Uterus (tissue), 4 donors: Measurements from ENCODE around the gene TMEM63B. TPM values are rescaled to one million over a fixed set of nuclear protein-coding genes. Genes with fewer than 3 reads are reported as not detected.
"Not testable (repeated sequence)": the region's sequence is repeated elsewhere in the genome, so short reads cannot be mapped to it uniquely, and the experiment has no call there.

Experiments used
- DNase-seq, 2 donors: peaks; one replicate each; pipeline ENCODE4 v3.0.0-alpha.2; 2019 to 2020
- H3K27ac ChIP-seq, 2 donors: fragments of 200-600 bp; sonication (generic); 1 replicate in 1 of 2; 2 replicates in 1 of 2; pipeline ENCODE4 v1.5.1; 2016 to 2018
- H3K27me3 ChIP-seq, 2 donors: fragments of 200-600 bp; sonication (generic); one replicate each; pipeline ENCODE4 v1.5.1; 2018 to 2019; ENCODE audit warnings: control low read depth in 1 of 2
- H3K36me3 ChIP-seq, 2 donors: fragments of 200-600 bp; sonication (generic); one replicate each; pipeline ENCODE4 v1.5.1; 2019; ENCODE audit warnings: control low read depth in 1 of 2
- H3K4me1 ChIP-seq, 2 donors: fragments of 200-600 bp; sonication (generic); one replicate each; pipeline ENCODE4 v1.5.1; 2018 to 2019; ENCODE audit warnings: control low read depth in 1 of 2
- H3K4me3 ChIP-seq, 2 donors: fragments of 200-600 bp; sonication (generic); 1 replicate in 1 of 2; 2 replicates in 1 of 2; pipeline ENCODE4 v1.5.1; 2018 to 2019; ENCODE audit warnings: mild to moderate bottlenecking in 1 of 2
- H3K9me3 ChIP-seq, 2 donors: fragments of 200-600 bp; sonication (generic); one replicate each; pipeline ENCODE4 v1.5.1; 2019; ENCODE audit warnings: control low read depth in 1 of 2
- POLR2A ChIP-seq, 2 donors: fragments of 450-650 bp; IDR thresholded peaks; one replicate each; pipeline ENCODE4 v1.6.1; 2016; ENCODE audit warnings: antibody characterized with exemption in 2 of 2, mild to moderate bottlenecking in 1 of 2, moderate library complexity in 1 of 2
- intact Hi-C: fragments of 100-400 bp; cut with DNase I; formaldehyde crosslinking; loops from one replicate; pipeline ENCODE4 v1.15.1; 2023; ENCODE audit warnings: low total_unique reads
- total RNA-seq, 4 donors: library from RNA; depleted of rRNA in 3 of 4; stranded (reverse); fragments of >200 nt in 3 of 4; gene quantifications; one replicate each; pipeline versions ENCODE4 v1.1.0 to v1.2.4, GENCODE V29; 2014 to 2023
- TF ChIP-seq, protein P1 (sequence below), 4 experiments: fragments of 200-600 bp in 2 of 4; fragments of 450-650 bp in 2 of 4; sonication (generic) in 2 of 4; IDR thresholded peaks; one replicate each; pipeline ENCODE4 v1.5.1; 2016 to 2019; ENCODE audit warnings: antibody characterized with exemption in 4 of 4, mild to moderate bottlenecking in 2 of 4, moderate library complexity in 1 of 4
- donor health status: DM: yes; HTN: yes; CAD: no.

TMEM63B gene
- total RNA-seq, 4 donors from 2014 or later, result 0.77 to 24.9 (median 15.4) TPM

DNA sequence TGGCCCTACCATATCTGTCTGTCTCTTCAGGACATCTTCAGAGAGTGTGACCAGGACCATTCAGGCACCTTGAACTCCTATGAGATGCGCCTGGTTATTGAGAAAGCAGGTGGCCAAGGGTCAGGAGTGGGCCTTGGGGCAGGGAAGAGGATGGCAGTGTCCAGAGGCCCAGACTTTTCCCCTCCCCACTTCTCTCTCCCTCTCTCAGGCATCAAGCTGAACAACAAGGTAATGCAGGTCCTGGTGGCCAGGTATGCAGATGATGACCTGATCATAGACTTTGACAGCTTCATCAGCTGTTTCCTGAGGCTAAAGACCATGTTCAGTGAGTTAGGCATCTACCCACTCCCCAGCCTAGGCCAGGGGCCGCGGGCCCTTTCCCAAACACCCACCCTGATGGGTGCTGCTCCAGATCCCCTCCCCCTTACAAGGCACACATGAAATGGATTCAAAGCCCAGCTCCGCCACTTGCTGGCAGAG lies 55.6 kb downstream of the TMEM63B start:
- no peaks in the 10 kb centered on the region for H3K27me3 ChIP-seq
- H3K4me1 ChIP-seq, result no peaks in the 10 kb centered on the region
- no peak for TF ChIP-seq POLR2A (IDR thresholded peaks at IDR 0.05)
- TF ChIP-seq, protein P1, sequence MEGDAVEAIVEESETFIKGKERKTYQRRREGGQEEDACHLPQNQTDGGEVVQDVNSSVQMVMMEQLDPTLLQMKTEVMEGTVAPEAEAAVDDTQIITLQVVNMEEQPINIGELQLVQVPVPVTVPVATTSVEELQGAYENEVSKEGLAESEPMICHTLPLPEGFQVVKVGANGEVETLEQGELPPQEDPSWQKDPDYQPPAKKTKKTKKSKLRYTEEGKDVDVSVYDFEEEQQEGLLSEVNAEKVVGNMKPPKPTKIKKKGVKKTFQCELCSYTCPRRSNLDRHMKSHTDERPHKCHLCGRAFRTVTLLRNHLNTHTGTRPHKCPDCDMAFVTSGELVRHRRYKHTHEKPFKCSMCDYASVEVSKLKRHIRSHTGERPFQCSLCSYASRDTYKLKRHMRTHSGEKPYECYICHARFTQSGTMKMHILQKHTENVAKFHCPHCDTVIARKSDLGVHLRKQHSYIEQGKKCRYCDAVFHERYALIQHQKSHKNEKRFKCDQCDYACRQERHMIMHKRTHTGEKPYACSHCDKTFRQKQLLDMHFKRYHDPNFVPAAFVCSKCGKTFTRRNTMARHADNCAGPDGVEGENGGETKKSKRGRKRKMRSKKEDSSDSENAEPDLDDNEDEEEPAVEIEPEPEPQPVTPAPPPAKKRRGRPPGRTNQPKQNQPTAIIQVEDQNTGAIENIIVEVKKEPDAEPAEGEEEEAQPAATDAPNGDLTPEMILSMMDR (IDR thresholded peaks at IDR 0.05), result no peak
- no peaks in the 10 kb centered on the region for H3K9me3 ChIP-seq
- no peak overlapping the region for H3K4me3 ChIP-seq
- DNase-seq, result no peak
- no peaks in the 10 kb centered on the region for H3K36me3 ChIP-seq
- intact Hi-C loops, result loop anchor here (2.0 kb wide), 1 partner anchor 36 kb away; no protein-coding TSS in a partner anchor
- H3K27ac ChIP-seq, result no peak overlapping the region

DNA sequence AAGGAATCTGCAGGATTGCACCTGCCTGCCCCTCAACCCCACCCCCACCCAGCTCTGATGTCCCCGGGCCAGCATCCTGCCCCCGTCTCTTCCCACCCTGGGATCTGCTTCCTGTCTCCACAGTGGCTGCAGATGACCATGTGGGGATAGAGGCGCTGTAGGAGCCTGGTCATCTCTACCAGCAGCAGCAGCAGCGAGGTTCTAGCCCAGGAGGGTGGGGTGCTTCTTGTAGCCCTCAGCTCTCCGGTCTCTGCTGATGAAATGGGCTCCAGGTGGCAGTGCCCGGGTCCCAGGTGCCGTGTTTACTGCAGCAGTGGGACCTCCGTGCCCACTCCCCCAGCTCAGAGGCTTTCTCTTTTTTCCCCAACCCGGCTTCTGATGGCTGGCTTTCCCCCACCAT lies 56.4 kb downstream of the TMEM63B start:
- H3K4me3 ChIP-seq, result no peak overlapping the region
- no peaks in the 10 kb centered on the region for H3K27me3 ChIP-seq
- no peaks in the 10 kb centered on the region for H3K9me3 ChIP-seq
- H3K36me3 ChIP-seq, result no peaks in the 10 kb centered on the region
- DNase-seq, result no peak
- H3K27ac ChIP-seq, result no peak overlapping the region
- no peaks in the 10 kb centered on the region for H3K4me1 ChIP-seq
- intact Hi-C loops, result loop anchor here (2.0 kb wide), 1 partner anchor 37 kb away; no protein-coding TSS in a partner anchor
- TF ChIP-seq POLR2A (IDR thresholded peaks at IDR 0.05), result no peak
- TF ChIP-seq, protein P1 (IDR thresholded peaks at IDR 0.05), result no peak

DNA sequence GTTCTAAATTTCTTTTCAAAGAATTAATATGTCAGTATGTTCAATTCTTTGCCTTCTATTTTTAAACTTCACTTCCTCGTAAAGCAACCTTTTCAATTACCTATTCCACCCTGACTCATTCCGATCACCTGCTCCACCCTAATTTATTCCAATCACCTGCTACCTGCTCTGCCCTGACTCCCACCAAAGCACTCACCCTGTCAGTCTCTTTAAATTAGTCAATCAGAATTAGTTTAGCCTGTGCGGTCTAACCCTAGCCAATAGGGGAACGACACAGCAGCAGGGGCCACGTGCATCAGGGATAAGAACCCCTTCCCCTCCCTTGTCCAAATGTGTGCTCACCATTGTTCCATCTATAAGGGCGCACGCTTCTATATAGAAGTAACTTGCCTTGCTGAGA lies 58.0 kb downstream of the TMEM63B start:
- H3K36me3 ChIP-seq, intact Hi-C loops, DNase-seq, H3K27ac ChIP-seq, H3K4me1 ChIP-seq, H3K27me3 ChIP-seq, H3K9me3 ChIP-seq, H3K4me3 ChIP-seq: not testable (repeated sequence)

DNA sequence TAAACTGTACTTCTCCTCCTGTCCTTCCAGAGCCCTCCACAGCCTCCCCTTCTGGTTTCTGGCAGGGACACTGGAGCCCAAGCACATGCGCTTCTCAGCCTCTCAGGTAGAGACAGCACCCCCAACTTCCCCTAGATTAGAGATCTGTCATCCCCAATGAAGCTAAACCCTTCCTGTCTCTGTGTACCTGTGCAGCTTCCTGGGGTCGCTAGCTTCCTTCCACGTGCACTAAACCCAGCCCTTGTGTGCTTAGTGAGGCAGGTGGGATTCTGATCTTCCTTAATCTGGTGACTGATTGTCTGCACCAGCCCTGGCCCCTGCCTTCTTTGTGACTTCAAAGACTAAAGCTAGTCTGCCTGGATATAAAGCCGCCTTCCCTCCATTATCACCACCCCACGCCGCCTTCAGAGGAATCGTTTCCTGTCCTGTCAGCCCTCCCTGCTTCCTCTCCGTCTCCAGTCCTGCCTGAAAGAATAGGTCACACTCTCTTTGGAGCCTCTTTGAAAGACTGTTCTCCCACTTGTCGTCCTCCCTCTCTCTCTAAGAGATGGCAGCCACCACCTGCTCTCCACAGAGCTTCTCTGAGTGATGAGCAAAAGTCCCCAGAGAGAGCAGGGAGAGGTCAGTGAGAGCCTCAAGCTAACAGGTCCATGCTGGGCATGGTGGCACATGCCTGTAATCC lies 58.7 kb downstream of the TMEM63B start:
- no peaks in the 10 kb centered on the region for H3K36me3 ChIP-seq
- intact Hi-C loops, result no loop called here
- no peak for DNase-seq
- no peaks in the 10 kb centered on the region for H3K4me1 ChIP-seq
- no peaks in the 10 kb centered on the region for H3K9me3 ChIP-seq
- H3K27me3 ChIP-seq, result no peaks in the 10 kb centered on the region
- H3K27ac ChIP-seq, result peak overlapping the region in 1 of 2 donors; percentile 41
- H3K4me3 ChIP-seq, result no peak overlapping the region
- TF ChIP-seq, protein P1 (IDR thresholded peaks at IDR 0.05), result no peak
- no peak for TF ChIP-seq POLR2A (IDR thresholded peaks at IDR 0.05)

DNA sequence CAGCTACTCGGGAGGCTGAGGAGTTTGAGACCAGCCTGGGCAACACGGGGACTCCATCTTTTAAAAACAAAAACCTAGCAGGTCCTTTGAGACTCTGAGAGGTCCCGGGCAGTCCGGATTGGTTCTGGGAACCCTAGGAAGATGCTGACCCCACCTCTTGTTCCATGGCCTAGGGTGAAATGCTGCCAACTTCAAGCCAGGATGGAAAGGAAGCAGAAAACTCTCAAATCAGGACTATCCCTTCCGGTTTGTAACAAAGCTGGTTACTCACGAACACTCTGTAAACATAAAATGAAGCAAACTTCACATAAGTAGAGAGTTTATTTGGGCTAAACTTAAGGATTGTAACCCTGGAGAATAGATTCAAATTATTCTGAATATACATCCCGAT lies 59.3 kb downstream of the TMEM63B start:
- TF ChIP-seq, protein P1 (IDR thresholded peaks at IDR 0.05), result no peak
- no peak for TF ChIP-seq POLR2A (IDR thresholded peaks at IDR 0.05)
- Histone ChIP-seq H3K4me3 (no peak overlapping the region), H3K9me3 (no peaks in the 10 kb centered on the region), H3K36me3 (no peaks in the 10 kb centered on the region), H3K27me3 (no peaks in the 10 kb centered on the region), H3K4me1 (no peaks in the 10 kb centered on the region), H3K27ac (peak overlapping the region in 1 of 2 donors; percentile 41)
- no peak for DNase-seq
- intact Hi-C loops, result no loop called here
